Measurements from ENCODE around the gene LMNA.
A peak's percentile ranks its signal among the peaks of the same experiment; 100 is the strongest.
"Not testable (repeated sequence)": the region's sequence is repeated elsewhere in the genome, so short reads cannot be mapped to it uniquely, and the experiment has no call there.

LMNA gene

GRCh38 chr1:156182010-156182779 lies 67.7 kb downstream of the LMNA start:
- Histone ChIP-seq H4K91ac (ENCODE audit: low read depth, low read length) (peak overlapping the region; percentile 68), H2BK12ac (ENCODE audit: low read length) (peak overlapping the region; percentile 2), H2BK120ac (ENCODE audit: insufficient read depth, low read length, poor library complexity) (peak overlapping the region; percentile 7), H4K8ac (ENCODE audit: low read depth, low read length) (peak overlapping the region; percentile 60)
- H3K4ac ChIP-seq (ENCODE audit: low read depth, low read length); H4K12ac ChIP-seq (ENCODE audit: low read depth, low read length); H3K9ac ChIP-seq (ENCODE audit: low read length); H3K36me3 ChIP-seq (ENCODE audit: control insufficient read depth in 1 of 2, insufficient read depth in 2 of 2, low read length in 2 of 2); H3K14ac ChIP-seq (ENCODE audit: low read length); H3K79me2 ChIP-seq (ENCODE audit: control insufficient read depth, insufficient read depth, low read length, poor library complexity); H3K27me3 ChIP-seq (ENCODE audit: insufficient read depth, low read length); H3K4me2 ChIP-seq (ENCODE audit: low read length); H3K23ac ChIP-seq (ENCODE audit: low read length); DNase-seq; H3K4me1 ChIP-seq (ENCODE audit: control insufficient read depth in 1 of 2, insufficient read depth in 2 of 2, low read length in 2 of 2); H2BK5ac ChIP-seq (ENCODE audit: low read depth, low read length, poor library complexity); H3K79me1 ChIP-seq (ENCODE audit: low read length); H3K27ac ChIP-seq (ENCODE audit: low read depth, low read length); H2AK5ac ChIP-seq (ENCODE audit: low read length); H3K18ac ChIP-seq (ENCODE audit: low read length); H3K4me3 ChIP-seq (ENCODE audit: low read depth, low read length); H3K9me3 ChIP-seq (ENCODE audit: insufficient read depth, low read depth, low read length); H2AFZ ChIP-seq (ENCODE audit: insufficient read depth, low read length, poor library complexity): not testable (repeated sequence)
- no CpG with 5 or more reads among the region's 12 CpGs for WGBS (ENCODE audit: extremely low coverage, insufficient coverage, insufficient read length)

GRCh38 chr1:156186347-156187177 lies 72.1 kb downstream of the LMNA start:
- not testable (repeated sequence) for H3K27me3 ChIP-seq (ENCODE audit: insufficient read depth, low read length); H3K27ac ChIP-seq (ENCODE audit: low read depth, low read length); H3K9ac ChIP-seq (ENCODE audit: low read length); H2BK12ac ChIP-seq (ENCODE audit: low read length); H3K23ac ChIP-seq (ENCODE audit: low read length); H4K12ac ChIP-seq (ENCODE audit: low read depth, low read length); H3K79me1 ChIP-seq (ENCODE audit: low read length); H3K36me3 ChIP-seq (ENCODE audit: control insufficient read depth in 1 of 2, insufficient read depth in 2 of 2, low read length in 2 of 2); H3K4me2 ChIP-seq (ENCODE audit: low read length); H4K8ac ChIP-seq (ENCODE audit: low read depth, low read length); H3K18ac ChIP-seq (ENCODE audit: low read length); H2AFZ ChIP-seq (ENCODE audit: insufficient read depth, low read length, poor library complexity); H3K4ac ChIP-seq (ENCODE audit: low read depth, low read length); H3K79me2 ChIP-seq (ENCODE audit: control insufficient read depth, insufficient read depth, low read length, poor library complexity); H2AK5ac ChIP-seq (ENCODE audit: low read length); H3K4me3 ChIP-seq (ENCODE audit: low read depth, low read length); H4K91ac ChIP-seq (ENCODE audit: low read depth, low read length); H3K4me1 ChIP-seq (ENCODE audit: control insufficient read depth in 1 of 2, insufficient read depth in 2 of 2, low read length in 2 of 2); H3K9me3 ChIP-seq (ENCODE audit: insufficient read depth, low read depth, low read length); H3K14ac ChIP-seq (ENCODE audit: low read length); H2BK5ac ChIP-seq (ENCODE audit: low read depth, low read length, poor library complexity); H2BK120ac ChIP-seq (ENCODE audit: insufficient read depth, low read length, poor library complexity)
- peak; percentile 77 to 98 for DNase-seq
- no CpG with 5 or more reads among the region's 2 CpGs for WGBS (ENCODE audit: extremely low coverage, insufficient coverage, insufficient read length)
